ENCODE measurements around the gene FGA.
"Not testable (repeated sequence)": the region's sequence is repeated elsewhere in the genome, so short reads cannot be mapped to it uniquely, and the experiment has no call there.

Gene FGA

DNA sequence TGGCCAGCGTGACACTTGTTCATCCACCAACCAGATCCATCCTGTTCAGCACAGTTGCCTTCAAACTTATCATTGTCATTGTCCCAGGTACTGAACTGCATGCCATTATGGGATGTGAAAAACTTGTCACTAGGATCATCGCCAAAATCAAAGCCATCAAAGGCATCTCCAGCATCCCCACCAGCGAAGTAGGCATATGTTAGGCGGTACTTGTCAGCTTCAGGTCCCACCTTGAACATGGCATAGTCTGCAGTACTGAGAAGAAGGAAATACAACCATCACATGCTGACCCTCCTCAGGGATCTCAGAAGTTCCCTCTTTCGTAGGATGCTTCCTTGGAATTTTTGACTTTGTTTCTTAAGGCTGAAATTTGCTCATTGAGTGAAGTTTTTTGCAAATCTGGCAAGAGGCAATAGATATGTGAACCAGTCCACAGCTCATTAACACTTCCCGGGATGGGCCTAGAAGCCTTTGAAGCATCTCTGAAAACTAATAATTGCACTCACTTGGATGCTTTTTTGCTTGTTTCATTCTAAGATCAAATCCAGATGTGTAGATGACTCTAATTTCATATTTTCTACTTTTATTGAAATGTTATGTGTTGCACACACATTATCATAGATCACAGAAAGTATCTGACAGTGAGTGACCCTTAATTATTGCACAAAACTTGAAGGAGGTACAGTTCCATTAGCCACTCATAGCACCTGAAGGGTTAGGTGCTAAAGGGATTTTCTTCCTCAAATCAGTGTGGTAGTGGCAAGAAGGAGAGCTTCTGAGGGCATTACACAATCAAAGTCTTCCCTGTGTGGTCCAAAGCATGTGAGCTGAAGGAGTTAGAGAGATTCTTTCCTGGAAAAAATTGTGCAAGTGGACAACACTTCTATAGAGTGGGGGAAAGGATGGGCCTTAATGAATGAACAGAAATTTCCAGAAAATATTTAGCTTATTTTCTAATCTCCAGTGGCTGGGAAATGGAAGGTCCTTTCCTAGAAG, 16.5 kb upstream of the FGA start:
- no peak for DNase-seq

DNA sequence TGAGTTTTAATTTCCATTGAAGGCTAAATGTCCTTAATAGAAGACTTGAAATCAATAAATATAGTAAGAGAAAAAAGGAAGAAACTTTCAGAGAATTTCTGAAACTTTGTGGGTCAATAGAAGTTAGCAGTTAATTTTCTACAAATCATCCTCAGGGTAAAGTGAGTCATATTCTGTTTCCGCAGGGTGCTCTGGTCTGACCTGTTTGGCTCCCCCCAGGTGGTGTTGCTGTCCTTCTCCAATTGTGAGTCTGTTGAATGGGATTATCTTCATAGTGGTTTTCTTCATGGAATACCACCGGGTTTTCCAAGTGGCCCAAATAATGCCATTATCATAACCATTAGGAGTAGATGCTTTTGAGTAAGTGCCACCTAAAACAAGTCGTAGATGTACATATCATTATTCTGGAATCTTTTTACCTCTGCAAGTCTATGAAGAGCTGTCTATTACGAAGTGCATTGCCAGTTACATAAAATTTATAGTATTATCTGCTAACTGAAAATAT, 14.2 kb upstream of the FGA start:
- DNase-seq = no peak

DNA sequence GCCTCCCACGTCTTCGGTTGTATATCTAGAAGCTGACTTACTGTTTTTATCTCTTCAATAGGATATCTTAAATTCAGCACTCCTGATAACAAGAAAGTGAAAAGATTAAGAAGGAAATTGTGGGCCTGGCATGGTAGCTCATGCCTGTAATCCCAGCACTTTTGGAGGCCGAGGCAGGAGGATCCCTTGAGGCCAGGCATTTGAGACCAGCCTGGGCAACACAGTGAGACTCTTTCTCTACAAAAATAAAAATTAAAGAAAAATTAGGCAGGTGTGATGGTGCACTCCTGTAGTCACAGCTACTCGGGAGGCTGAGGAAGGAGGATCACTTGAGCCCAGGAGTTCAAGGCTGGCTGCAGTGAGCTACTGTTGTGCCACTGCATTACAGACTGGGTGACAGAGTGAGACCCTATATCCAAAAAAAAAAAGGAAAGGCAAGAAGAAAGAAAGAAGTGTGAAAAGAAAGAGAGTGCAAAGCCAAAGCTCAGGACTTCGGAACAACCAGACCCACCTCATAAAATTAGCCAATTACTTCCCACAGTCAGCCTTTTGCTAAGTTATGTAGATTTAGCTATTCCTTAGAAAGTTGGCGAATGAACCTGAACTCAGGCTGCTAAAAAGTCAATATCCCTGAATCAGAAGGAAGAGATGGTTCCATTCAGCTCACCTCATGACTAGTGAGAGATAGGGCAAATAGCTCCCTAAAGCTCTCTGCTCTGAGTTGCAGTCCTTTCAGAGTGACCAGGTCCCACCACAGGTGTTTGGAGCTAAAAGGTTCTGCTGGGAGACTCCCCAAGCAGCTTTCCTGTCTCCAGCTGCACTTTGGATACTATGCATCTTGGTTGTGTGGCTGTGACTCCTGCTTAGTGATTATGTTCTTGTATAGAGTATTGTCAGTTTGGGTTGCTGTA, 12.7 kb upstream of the FGA start:
- no peak for DNase-seq

DNA sequence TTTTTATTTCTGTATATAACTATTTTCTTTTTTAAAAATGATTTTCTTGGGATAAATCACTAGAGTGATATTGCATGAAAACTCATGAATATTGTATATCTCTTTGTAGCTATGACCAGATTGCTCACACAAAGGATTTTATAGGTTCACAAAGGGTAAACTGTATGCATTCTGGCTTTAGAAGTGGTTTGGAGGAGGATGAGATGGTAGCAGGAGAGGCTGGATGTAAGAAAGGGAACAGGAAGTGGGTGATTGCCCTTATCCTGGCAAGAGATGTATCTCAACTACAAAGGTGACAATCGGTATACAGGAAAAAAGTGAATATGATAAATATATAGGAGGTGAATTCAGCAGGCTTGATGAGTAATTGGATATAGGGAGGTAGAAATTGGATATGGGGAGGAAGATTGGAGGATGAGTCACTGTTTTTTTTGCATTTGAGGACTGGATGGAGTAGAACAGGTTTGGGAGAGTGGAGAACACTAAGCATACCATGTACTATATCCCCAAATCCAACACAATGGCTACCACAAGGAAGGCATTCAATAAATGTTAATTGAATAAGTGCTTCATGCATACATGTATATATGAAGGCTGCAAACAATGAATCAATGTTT, 12.0 kb upstream of the FGA start:
- no peak for DNase-seq

DNA sequence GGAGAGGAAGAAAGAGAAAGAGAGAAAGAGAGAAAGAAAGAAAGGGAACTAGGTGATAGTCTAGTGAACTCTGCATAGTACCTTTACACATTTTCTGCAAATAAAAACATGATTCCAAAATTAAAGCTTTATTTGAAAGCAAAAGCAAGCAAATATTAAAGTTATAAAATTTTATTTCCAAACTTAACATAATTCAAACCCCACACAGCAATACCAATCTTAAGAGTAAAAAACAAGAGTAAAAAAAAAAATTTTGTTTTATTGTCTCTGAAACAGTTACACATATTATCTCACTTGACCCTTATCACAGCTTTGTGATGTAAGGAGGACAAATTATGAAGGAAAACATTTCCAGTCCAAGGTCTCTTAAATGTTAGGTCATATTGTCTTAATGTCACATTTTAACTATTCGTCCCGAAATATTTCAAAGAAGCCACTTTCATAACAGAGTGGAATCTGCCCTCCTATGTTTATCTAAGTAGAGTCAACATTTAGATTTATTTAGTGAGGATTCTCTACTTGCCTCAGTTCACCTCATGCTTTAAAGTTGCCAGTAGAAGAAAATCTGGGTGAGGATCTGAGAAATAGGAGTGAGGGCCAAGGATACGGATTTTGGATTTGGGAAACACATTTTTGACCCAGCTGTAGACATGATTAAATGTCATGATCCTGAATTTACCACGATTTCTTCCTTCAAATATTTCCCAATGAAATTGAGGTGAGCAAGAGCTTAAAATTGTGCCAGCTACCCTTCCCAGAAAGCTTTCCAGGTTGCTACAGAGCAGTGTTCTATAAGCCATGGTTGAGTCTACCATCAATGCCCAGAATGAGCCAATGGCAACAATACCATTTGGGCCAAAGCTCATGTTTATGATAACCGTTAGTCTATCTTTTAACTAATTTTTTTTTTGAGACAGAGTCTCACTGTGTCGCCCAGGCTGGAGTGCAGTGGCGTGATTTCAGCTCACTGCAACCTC, 7.5 kb upstream of the FGA start:
- no peak for DNase-seq

DNA sequence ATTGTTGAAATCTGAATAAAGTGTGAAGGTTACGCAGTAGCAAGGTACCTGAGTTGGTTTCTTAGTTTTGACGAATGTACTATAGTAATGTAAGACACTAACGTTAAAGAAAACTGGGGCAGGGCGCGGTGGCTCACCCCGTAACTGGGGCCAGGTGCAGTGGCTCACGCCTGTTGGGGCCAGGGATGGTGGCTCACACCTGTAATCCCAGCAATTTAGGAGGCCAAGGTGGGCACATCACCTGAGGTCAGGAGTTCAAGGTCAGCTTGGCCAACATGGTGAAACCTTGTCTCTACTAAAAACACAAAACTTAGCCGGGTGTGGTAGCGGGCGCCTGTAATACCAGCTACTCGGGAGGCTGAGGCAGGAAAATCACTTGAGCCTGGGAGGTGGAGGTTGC, 6.7 kb upstream of the FGA start:
- not testable (repeated sequence) for DNase-seq

DNA sequence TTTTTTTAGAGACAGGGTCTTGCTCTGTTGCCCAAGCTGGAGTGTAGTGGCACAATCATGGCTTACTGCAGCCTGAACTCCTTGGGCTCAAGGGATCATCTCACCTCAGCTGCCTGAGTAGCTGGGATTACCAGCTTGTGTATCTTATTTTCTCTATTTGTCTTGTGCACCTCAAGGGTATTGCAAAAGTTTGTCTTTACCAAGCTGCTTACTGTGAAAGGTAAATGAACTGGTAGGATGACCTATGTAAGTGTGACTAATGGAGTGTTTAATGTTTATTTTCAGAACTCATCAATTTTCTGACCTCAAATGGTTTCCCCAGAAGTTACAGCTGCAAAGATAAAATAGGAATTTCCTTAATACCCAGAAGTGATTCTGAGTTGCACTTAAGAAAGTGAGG, 5.3 kb upstream of the FGA start:
- no peak for DNase-seq

DNA sequence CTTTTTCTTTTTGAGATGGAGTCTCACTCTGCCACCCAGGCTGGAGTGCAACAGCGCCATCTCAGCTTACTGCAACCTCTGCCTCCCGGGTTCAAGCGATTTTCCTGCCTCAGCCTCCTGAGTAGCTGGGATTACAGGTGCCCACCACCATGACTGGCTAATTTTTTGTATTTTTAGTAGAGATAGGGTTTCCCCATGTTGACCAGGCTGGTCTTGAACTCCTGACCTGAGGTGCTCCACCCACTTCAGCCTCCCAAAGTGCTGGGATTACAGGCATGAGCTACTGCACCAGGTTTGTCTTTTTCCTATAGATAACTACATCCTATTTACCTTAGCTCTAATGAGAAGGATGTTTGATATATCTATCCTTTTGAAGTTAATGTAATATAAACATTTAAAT, 3.8 kb upstream of the FGA start:
- not testable (repeated sequence) for DNase-seq

DNA sequence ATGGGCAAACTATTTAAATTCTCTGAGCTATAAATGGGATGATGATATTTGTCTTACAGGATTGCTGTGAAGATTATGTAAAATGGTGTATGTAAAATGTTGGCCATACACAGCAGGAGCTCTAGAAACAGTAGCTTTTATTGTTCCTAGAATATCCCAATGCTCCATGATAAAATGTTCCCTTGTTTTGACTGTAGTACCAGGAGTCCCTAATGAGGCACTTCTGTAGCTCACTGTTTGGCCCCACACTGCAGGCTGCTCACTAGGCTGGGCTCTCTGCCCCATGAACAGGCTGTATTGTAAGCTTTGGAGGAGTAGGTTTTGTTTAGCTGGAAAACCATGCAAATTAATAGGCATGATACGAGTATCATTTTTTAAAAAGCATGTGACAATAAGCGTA, 3.3 kb upstream of the FGA start:
- no peak for DNase-seq

DNA sequence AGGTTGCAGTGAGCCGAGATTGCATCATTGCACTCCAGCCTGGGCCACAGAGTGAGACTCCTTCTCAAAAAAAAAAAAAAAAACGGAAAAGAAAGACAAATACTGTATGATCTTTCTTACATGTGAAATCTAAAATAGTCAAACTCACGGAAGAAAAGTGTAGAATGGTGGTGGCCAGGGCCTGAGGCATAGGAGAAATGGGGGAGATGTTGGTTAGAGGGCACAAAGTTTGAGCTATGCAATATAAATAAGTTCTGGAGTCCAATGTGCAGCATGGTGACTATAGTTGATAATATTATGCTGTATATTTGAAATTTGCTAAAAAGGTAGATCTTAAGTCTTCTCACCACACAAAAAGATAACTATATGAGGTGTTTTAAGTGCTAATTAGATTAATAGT, 1.3 kb upstream of the FGA start:
- no peak for DNase-seq

DNA sequence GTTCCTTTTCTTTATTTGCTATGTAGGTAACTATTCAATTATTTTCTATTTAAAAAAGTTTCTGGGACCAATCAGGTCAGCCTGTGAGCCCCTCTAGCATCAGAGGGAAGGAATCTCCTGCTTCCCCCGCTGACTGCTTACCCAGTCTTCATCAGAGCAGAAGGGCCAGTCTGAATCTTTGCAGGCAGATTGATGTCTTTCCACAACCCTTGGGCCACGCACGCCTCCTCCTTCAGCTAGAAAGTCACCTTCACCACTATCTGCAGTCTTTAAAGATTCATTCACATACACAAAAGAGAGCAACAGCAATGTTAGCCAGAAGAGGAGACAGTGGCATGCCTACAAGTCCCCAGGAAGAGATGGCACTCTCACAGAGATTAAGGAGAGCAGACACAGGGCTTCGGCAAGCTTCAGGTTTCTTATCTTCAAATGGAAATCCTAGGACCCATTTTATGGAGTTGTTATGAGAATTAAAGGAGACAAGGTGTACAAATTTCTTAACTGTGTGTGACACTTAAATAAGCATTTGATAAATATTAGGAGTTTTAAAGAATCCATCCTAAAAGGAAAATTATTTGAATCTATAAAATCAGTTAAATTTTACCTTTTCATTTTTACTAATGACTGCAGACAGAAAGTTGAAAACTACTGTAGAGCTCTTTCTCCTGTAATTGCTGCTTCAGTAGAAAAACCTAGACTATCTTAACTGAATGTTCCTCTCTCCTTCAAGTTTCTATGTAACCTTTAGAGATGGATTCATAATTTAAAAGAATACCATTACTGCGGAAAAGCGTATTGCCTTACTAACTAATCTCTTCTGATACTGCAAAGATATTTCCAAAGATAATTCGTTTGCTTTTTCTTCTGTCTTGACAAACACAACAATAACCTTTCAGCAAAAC, 995 bp downstream of the FGA start:
- no peak for DNase-seq

DNA sequence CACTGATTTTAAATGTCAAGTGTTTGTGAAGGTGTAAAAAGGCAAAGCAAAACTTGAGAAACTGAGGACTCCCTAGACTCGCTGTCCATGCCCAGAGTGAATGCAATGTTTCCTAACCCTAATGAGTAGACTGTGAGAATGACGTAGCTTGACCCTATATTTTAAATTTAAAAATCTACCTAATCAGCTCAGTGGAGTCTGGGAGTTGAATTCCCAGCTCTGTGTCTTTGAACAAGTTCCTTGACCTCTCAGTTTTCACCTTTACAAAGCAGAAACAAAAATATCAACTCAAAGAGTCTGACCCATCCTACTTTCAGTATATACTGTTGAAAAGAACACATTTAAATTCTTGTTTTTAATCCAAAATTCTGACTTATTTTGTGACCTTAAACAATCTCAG, 2.3 kb downstream of the FGA start:
- no peak for DNase-seq

DNA sequence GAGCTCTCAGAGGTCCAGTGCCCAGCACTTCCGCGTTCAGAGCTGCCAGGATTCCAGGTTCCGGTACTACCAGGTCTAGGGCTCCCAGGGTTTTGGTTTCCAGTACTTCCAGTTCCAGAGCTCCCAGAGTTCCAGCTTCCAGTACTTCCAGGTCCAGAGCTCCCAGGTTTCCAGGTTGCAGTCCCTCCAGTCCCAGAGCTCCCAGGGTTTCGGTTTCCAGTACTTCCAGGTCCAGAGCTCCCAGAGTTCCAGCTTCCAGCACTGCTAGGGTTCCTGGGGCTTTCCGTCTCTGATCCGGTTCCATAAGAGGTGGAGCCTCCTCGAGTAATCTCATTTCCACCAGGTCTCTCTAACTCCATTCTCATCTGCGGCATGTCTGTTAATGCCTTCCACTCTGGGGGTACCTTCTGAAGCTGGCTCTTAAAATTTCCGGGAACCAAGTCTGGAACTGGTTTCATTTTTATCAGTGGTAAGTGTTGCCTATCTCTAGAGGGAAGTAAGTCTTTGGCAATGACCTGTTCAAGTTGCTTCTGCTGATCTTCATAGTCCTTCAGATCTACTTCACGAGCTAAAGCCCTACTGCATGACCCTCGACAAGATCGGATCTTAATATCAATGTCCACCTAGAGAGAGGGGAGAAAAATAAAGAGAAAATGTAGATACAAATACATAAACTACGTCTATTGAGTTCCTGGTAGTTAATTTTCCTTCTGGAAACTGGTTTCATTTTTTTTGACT, 4.1 kb downstream of the FGA start:
- DNase-seq = no peak

DNA sequence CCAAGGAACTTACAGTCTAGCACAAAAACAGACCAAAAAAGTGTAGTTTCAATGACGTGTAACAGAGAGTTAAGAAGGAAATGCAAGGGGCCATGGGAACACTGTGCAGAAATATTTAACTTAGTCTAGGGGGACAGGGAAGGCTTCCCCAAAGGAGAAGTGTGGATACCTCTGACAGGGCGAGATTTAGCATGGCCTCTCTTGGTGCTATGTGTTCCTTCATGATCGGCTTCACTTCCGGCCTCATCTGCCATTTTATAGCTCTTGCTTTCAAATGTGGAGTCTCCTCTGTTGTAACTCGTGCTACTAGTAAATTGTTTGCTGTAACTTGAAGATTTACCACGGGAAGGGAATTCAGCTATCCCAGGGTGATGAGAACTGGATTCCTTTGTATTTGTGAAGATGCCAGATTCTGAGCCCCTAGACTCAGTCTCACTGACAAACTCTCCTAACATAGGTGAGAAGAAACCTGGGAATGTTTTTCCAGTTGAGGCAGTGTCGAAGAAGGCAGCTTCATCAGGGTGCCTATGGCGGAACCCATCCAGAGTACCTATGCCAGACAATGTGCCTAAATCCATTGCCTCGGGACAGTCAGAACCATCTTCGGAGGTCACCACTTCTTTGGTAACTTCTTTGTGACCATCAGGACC, 5.0 kb downstream of the FGA start:
- DNase-seq = no peak

DNA sequence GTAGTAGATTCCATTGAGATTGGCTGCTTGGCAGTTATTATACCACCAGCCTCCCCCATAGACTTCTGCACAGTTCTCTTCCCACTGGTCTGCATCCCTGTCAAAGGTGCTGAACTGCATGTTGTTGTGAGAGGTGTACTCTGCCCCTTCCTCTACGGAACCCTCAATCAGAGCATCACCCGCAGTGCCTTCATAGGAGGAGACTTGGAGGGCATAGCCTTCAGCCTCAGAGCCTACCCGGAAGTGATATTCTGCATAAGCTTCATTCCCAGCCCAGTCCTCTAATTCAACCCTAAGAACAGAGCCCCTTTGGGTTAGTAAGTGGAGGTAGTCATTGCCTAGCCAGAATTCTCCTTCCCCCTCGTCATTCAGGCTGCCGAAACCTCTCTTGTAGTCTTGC, 6.3 kb downstream of the FGA start:
- no peak for DNase-seq

DNA sequence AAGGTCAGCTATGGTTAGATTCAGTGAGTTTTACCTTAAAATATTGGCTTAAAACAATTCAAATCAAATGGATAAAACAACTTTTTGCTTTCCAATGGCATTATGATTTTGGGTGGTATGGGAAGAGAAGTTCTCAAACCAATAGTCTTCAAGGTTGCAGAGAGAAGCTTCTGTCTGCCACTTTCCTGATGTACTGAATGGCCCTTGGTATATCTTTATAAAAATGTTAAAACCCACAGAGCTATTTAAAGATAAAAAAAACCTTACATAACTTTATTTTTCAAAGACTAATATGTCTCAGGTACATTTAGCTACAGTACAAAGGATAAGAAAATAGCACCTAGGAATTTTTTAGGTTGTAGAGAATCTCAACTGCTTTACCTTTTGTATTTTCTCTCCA, 6.9 kb downstream of the FGA start:
- no peak for DNase-seq

DNA sequence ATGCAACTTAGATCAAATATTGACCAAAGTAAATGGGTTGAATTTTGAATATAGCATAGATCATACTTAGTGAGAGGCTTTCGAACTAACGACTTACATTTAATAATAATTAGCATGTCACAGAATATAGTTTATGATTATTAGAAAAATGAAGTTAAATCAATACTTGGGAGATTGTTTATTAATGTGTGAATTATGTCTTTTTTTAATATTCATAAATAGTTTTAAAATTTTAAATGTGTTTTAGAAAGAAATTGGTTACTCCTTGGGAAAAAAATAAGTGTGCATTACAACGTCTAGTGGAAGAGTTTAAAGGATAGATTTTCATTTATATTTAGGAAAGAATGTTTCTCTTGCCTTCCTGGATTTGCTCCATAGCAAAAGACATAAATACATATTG, 7.3 kb downstream of the FGA start:
- no peak for DNase-seq

DNA sequence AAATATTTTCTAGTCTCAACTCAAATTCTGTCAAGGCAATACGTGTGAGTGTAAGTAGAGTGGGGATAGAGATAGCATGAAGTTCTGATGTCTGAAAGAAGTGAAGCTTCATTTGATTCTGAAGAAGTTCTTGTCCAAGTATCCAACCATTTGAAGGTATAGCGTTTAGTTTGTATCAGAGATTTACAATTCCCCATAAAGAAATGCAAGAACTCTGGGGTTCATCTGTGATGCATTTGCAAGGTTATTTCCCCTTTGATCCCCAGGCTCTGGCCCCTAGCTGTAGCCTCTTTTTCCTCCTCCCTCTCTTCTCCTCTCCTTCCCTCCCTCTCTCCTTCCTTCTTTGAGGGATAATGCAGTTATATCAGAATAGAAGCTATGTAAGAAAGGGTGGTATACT, 7.8 kb downstream of the FGA start:
- no peak for DNase-seq

DNA sequence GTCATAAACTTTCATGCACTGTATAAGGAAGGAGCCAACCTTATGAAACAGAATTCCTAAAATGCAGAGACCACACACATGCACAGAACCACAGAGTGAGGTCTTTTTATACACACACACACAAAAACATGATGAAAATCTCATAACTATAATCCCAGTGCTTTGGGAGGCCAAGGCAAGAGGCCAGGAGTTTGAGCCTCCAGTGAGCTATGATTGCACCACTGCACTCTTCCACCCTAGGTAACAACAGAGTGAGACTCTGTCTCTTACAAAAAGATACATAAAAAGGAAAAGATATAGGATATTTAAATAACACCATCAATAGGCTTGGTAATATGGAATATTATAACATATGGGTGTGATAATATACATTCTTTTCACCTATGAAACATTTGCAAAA, 10.6 kb downstream of the FGA start:
- DNase-seq = no peak

DNA sequence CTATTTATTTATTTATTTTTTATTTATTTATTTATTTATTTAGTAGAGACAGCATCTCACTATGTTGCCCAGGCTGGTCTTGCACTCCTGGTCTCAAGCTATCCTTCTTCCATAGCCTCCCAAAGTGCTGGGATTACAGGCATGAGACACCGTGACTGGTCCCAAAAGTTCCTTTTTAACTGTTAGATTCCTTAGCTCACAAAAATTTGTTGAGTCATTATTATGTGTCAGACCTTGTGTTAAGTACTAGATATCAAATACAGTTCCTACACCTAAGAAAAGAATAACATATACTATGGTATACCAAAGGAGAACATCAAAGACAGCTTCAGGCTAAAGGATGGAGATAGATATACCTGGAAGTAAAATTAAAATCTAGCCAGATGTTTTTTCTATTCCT, 11.6 kb downstream of the FGA start:
- DNase-seq = no peak
